Ascending aorta (tissue), 2 donors: Measurements from ENCODE around the gene HNF1B. TPM values are rescaled to one million over a fixed set of nuclear protein-coding genes. Genes with fewer than 3 reads are reported as not detected.
"Not testable (repeated sequence)": the region's sequence is repeated elsewhere in the genome, so short reads cannot be mapped to it uniquely, and the experiment has no call there.

Experiments used
- DNase-seq, 2 donors: peaks; one replicate each; pipeline ENCODE4 v3.0.0-alpha.2; 2019; ENCODE audit warnings: low spot score in 2 of 2
- H3K27ac ChIP-seq, 2 donors: fragments of 200-600 bp; sonication (generic); one replicate each; pipeline ENCODE4 v1.5.1; 2016 to 2017; ENCODE audit warnings: mild to moderate bottlenecking in 1 of 2
- H3K27me3 ChIP-seq: fragments of 200-600 bp; sonication (generic); one replicate; pipeline ENCODE4 v1.5.1; 2017
- H3K36me3 ChIP-seq, 2 donors: fragments of 200-600 bp; sonication (generic); one replicate each; pipeline ENCODE4 v1.5.1; 2016
- H3K4me1 ChIP-seq, 2 donors: fragments of 200-600 bp; sonication (generic); one replicate each; pipeline ENCODE4 v1.5.1; 2016 to 2017; ENCODE audit warnings: mild to moderate bottlenecking in 1 of 2
- H3K4me3 ChIP-seq, 2 donors: fragments of 200-600 bp; sonication (generic); one replicate each; pipeline ENCODE4 v1.5.1; 2016 to 2017; ENCODE audit warnings: mild to moderate bottlenecking in 1 of 2
- H3K9me3 ChIP-seq, 2 donors: fragments of 200-600 bp; sonication (generic); one replicate each; pipeline ENCODE4 v1.5.1; 2016
- CTCF ChIP-seq, 3 experiments: fragments of 200-600 bp in 2 of 3; fragments of 450-650 bp in 1 of 3; sonication (generic) in 2 of 3; IDR thresholded peaks; one replicate each; pipeline ENCODE4 v1.5.1; 2016 to 2019; ENCODE audit warnings: antibody characterized with exemption in 3 of 3, mild to moderate bottlenecking in 1 of 3, moderate library complexity in 1 of 3
- intact Hi-C: fragments of 100-400 bp; cut with DNase I; formaldehyde crosslinking; loops from one replicate; pipeline ENCODE4 v1.15.1; 2023
- total RNA-seq: library from RNA; depleted of rRNA; stranded (reverse); fragments of >200 nt; gene quantifications from one replicate; pipeline ENCODE4 v1.1.0, GENCODE V29; 2016

Gene HNF1B
- total RNA-seq, 1 donor from 2014 or later, result not detected

- Histone ChIP-seq H3K4me1 (no peaks in the 10 kb centered on the region), H3K9me3 (no peaks in the 10 kb centered on the region), H3K4me3 (no peak overlapping the region), H3K27me3 (no peaks in the 10 kb centered on the region), H3K36me3 (no peaks in the 10 kb centered on the region), H3K27ac (no peak overlapping the region)
- TF ChIP-seq CTCF (IDR thresholded peaks at IDR 0.05), result no peak
- DNase-seq, result no peak
- intact Hi-C loops, result no loop called here
These were observed 43.7 kb upstream of the HNF1B start for GRCh38 chr17:37788526-37788925.

DNA sequence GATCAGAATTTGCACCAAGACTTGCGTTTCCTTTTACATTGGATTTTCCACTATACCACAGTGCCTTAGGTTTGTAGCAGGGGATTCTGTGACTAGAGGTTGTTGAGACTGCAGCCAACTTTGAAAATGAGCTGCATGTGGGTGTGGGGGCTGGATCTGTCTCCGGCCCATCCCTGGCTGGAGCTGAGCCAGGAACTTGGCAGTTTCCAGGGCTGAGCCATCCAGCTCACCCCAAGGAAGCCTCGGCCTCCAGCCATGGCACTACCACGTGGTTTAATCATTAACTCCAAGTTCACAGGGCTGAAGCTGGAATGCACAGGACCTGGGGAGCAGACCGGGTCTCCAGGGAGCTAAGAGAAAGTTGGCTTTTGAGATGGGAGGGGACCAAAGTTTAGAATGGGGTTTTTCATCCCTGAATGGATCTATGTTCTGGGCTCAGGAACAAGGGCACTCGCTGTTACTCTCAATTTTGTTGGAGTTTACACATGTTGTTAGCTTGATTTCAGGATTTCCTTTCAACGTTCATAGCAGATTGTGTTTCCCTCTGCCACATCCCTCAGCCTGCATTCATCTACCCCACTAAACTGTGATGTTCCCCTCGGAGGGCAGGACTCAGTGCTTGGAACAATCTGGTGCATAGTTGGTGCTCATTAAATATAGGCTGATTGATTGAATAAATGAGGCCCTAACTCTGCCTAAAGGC is 42.3 kb upstream of the HNF1B start:
- H3K27me3 ChIP-seq, result no peaks in the 10 kb centered on the region
- no peak overlapping the region for H3K27ac ChIP-seq
- no peaks in the 10 kb centered on the region for H3K9me3 ChIP-seq
- no peak for TF ChIP-seq CTCF (IDR thresholded peaks at IDR 0.05)
- H3K4me1 ChIP-seq, result no peaks in the 10 kb centered on the region
- no peak overlapping the region for H3K4me3 ChIP-seq
- no peak for DNase-seq
- intact Hi-C loops, result no loop called here
- H3K36me3 ChIP-seq, result no peaks in the 10 kb centered on the region

DNA sequence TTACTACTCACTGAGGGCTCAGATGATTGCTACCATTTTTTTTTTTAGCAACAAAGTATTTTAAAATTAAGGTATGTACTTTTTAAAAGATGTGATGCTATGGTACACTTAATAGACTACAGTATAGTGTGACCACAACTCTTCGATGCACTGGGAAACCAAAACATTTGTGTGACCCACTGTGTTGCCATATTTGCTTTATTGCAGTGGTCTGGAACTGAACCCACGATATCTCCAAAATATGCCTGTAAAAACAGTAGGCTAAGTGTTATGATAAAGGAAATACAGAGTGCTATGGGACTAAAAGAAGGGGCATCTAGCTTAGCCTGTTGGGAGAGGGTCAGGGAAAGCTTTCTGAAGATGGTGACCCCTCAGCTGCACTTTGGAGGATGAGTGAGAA is 41.6 kb upstream of the HNF1B start:
- H3K36me3 ChIP-seq, result no peaks in the 10 kb centered on the region
- no peak for DNase-seq
- no peak overlapping the region for H3K4me3 ChIP-seq
- intact Hi-C loops, result no loop called here
- no peaks in the 10 kb centered on the region for H3K9me3 ChIP-seq
- no peaks in the 10 kb centered on the region for H3K27me3 ChIP-seq
- H3K4me1 ChIP-seq, result no peaks in the 10 kb centered on the region
- no peak overlapping the region for H3K27ac ChIP-seq
- TF ChIP-seq CTCF (IDR thresholded peaks at IDR 0.05), result no peak

GRCh38 chr17:37782460-37782859 is 37.6 kb upstream of the HNF1B start:
- H3K4me1 ChIP-seq, H3K27me3 ChIP-seq, H3K4me3 ChIP-seq, DNase-seq, H3K36me3 ChIP-seq, intact Hi-C loops, H3K27ac ChIP-seq, H3K9me3 ChIP-seq: not testable (repeated sequence)

DNA sequence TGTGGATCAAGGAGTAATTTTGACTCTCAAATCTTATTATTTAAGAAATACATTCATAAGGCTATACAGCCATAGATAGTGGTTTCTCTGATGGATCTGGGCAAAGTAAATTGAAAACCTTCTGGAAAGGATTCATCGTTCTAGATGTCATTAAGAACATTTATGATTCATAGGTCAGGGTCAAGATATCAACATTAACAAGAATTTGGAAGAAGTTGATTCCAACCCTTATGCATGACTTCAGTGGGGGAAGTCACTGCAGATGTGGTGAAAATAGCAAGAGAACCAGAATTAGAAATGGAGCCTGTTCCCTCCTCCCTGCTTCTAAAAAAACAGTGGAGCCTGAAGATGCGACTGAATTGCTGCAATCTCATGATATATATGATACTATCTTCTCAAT is 36.6 kb upstream of the HNF1B start:
- intact Hi-C loops, result no loop called here
- H3K27ac ChIP-seq, result no peak overlapping the region
- no peaks in the 10 kb centered on the region for H3K36me3 ChIP-seq
- TF ChIP-seq CTCF (IDR thresholded peaks at IDR 0.05), result no peak
- H3K9me3 ChIP-seq, result no peaks in the 10 kb centered on the region
- no peak for DNase-seq
- no peaks in the 10 kb centered on the region for H3K4me1 ChIP-seq
- H3K27me3 ChIP-seq, result no peaks in the 10 kb centered on the region
- no peak overlapping the region for H3K4me3 ChIP-seq

GRCh38 chr17:37779554-37779953 is 34.7 kb upstream of the HNF1B start:
- H3K27ac ChIP-seq, result no peak overlapping the region
- intact Hi-C loops, result no loop called here
- H3K36me3 ChIP-seq, result no peaks in the 10 kb centered on the region
- no peaks in the 10 kb centered on the region for H3K9me3 ChIP-seq
- DNase-seq, result no peak
- H3K4me1 ChIP-seq, result no peaks in the 10 kb centered on the region
- no peak overlapping the region for H3K4me3 ChIP-seq
- no peaks in the 10 kb centered on the region for H3K27me3 ChIP-seq
- no peak for TF ChIP-seq CTCF (IDR thresholded peaks at IDR 0.05)
